IPS-20b (cell line): ENCODE results near the gene SKAP1.

Experiments used
- H3K27ac ChIP-seq: one replicate; pipeline ENCODE4 v1.5.1; 2013; ENCODE audit warnings: low read length
- H3K27me3 ChIP-seq: 2 replicates; pipeline ENCODE4 v1.6.1; 2013; ENCODE audit warnings: mild to moderate bottlenecking, low read length, inconsistent platforms; ENCODE audit not compliant: insufficient read depth
- H3K36me3 ChIP-seq: 2 replicates; pipeline ENCODE4 v1.6.1; 2013; ENCODE audit warnings: low read depth, mild to moderate bottlenecking, inconsistent platforms, low read length, moderate library complexity; ENCODE audit not compliant: insufficient read depth
- H3K4me1 ChIP-seq: 2 replicates; pipeline ENCODE4 v1.6.1; 2013; ENCODE audit warnings: mild to moderate bottlenecking, control low read depth, inconsistent platforms, low read length, moderate library complexity; ENCODE audit not compliant: insufficient read depth
- H3K4me3 ChIP-seq: 2 replicates; pipeline ENCODE4 v1.5.1; 2013; ENCODE audit warnings: mild to moderate bottlenecking, low read length, inconsistent platforms
- H3K9ac ChIP-seq: 2 replicates; pipeline ENCODE4 v1.6.1; 2013; ENCODE audit warnings: low read depth, mild to moderate bottlenecking, inconsistent platforms, low read length, moderate library complexity
- H3K9me3 ChIP-seq: 2 replicates; pipeline ENCODE4 v1.6.1; 2013; ENCODE audit warnings: mild to moderate bottlenecking, low read depth, low read length, inconsistent platforms; ENCODE audit not compliant: insufficient read depth

Gene SKAP1

GRCh38 chr17:48409607-48410006 is 20.4 kb downstream of the SKAP1 start:
- no peaks in the 10 kb centered on the region; the same call in 1 of the 2 replicates for H3K27me3 ChIP-seq

GRCh38 chr17:48406936-48407567 is 23.0 kb downstream of the SKAP1 start:
- no peak overlapping the region for H3K9ac ChIP-seq
- no peaks in the 10 kb centered on the region for H3K9me3 ChIP-seq
- H3K27me3 ChIP-seq: no peaks in the 10 kb centered on the region

More at GRCh38 chr17:48409607-48410006, 20.4 kb downstream of the SKAP1 start:
- H3K9me3 ChIP-seq: no peaks in the 10 kb centered on the region
- no peak overlapping the region for H3K27ac ChIP-seq
- H3K36me3 ChIP-seq: no peaks in the 10 kb centered on the region
- H3K4me1 ChIP-seq: no peaks in the 10 kb centered on the region
- H3K4me3 ChIP-seq: no peak overlapping the region
- H3K9ac ChIP-seq: no peak overlapping the region

GRCh38 chr17:48394821-48395220 is 35.2 kb downstream of the SKAP1 start:
- Histone ChIP-seq H3K9me3 (no peaks in the 10 kb centered on the region), H3K27ac (no peak overlapping the region), H3K36me3 (no peaks in the 10 kb centered on the region), H3K4me3 (no peak overlapping the region), H3K4me1 (no peaks in the 10 kb centered on the region), H3K27me3 (no peaks in the 10 kb centered on the region), H3K9ac (no peak overlapping the region)

More at GRCh38 chr17:48406936-48407567, 23.0 kb downstream of the SKAP1 start:
- H3K27ac ChIP-seq: no peak overlapping the region
- H3K4me3 ChIP-seq: no peak overlapping the region
- no peaks in the 10 kb centered on the region for H3K36me3 ChIP-seq
- H3K4me1 ChIP-seq: no peaks in the 10 kb centered on the region

GRCh38 chr17:48393283-48393682 is 36.7 kb downstream of the SKAP1 start:
- Histone ChIP-seq H3K4me3 (no peak overlapping the region), H3K27me3 (no peaks in the 10 kb centered on the region), H3K27ac (no peak overlapping the region), H3K9me3 (no peaks in the 10 kb centered on the region), H3K36me3 (no peaks in the 10 kb centered on the region), H3K9ac (no peak overlapping the region), H3K4me1 (no peaks in the 10 kb centered on the region)

- Histone ChIP-seq H3K9ac (no peak overlapping the region), H3K4me1 (no peaks in the 10 kb centered on the region), H3K36me3 (no peaks in the 10 kb centered on the region), H3K27ac (no peak overlapping the region), H3K4me3 (no peak overlapping the region), H3K27me3 (no peaks in the 10 kb centered on the region), H3K9me3 (no peaks in the 10 kb centered on the region)
Measured at GRCh38 chr17:48392857-48393256, 37.2 kb downstream of the SKAP1 start.

- Histone ChIP-seq H3K27me3 (no peaks in the 10 kb centered on the region), H3K27ac (no peak overlapping the region), H3K4me3 (no peak overlapping the region), H3K4me1 (no peaks in the 10 kb centered on the region), H3K9ac (no peak overlapping the region), H3K9me3 (no peaks in the 10 kb centered on the region), H3K36me3 (no peaks in the 10 kb centered on the region)
Measured at GRCh38 chr17:48391444-48391843, 38.6 kb downstream of the SKAP1 start.

GRCh38 chr17:48389903-48390302 is 40.1 kb downstream of the SKAP1 start:
- Histone ChIP-seq H3K36me3 (no peaks in the 10 kb centered on the region), H3K9me3 (no peaks in the 10 kb centered on the region), H3K4me3 (no peak overlapping the region), H3K27ac (no peak overlapping the region), H3K9ac (no peak overlapping the region), H3K27me3 (peaks cover 8% of the 10 kb centered on the region; the same call in 1 of the 2 replicates), H3K4me1 (no peaks in the 10 kb centered on the region)

- no peaks in the 10 kb centered on the region for H3K9me3 ChIP-seq
- no peak overlapping the region for H3K4me3 ChIP-seq
- H3K36me3 ChIP-seq: no peaks in the 10 kb centered on the region
- H3K4me1 ChIP-seq: no peaks in the 10 kb centered on the region
- peaks cover 15% of the 10 kb centered on the region; the same call in 1 of the 2 replicates for H3K27me3 ChIP-seq
- H3K9ac ChIP-seq: no peak overlapping the region
- no peak overlapping the region for H3K27ac ChIP-seq
Measured at GRCh38 chr17:48388955-48389743, 40.9 kb downstream of the SKAP1 start.

- no peak overlapping the region for H3K9ac ChIP-seq
- no peaks in the 10 kb centered on the region for H3K36me3 ChIP-seq
- peaks cover 16% of the 10 kb centered on the region; the same call in 1 of the 2 replicates for H3K27me3 ChIP-seq
- no peaks in the 10 kb centered on the region for H3K4me1 ChIP-seq
- no peak overlapping the region for H3K27ac ChIP-seq
- no peaks in the 10 kb centered on the region for H3K9me3 ChIP-seq
- H3K4me3 ChIP-seq: no peak overlapping the region
Measured at GRCh38 chr17:48386826-48387225, 43.2 kb downstream of the SKAP1 start.

GRCh38 chr17:48385319-48385718 is 44.7 kb downstream of the SKAP1 start:
- Histone ChIP-seq H3K27me3 (peaks cover 22% of the 10 kb centered on the region; the same call in 1 of the 2 replicates), H3K27ac (no peak overlapping the region), H3K9me3 (no peaks in the 10 kb centered on the region), H3K4me3 (no peak overlapping the region), H3K4me1 (no peaks in the 10 kb centered on the region), H3K36me3 (no peaks in the 10 kb centered on the region), H3K9ac (no peak overlapping the region)

GRCh38 chr17:48384164-48384563 is 45.9 kb downstream of the SKAP1 start:
- no peaks in the 10 kb centered on the region for H3K36me3 ChIP-seq
- no peak overlapping the region for H3K27ac ChIP-seq
- no peaks in the 10 kb centered on the region for H3K9me3 ChIP-seq
- peaks cover 22% of the 10 kb centered on the region; the same call in 1 of the 2 replicates for H3K27me3 ChIP-seq
- H3K9ac ChIP-seq: no peak overlapping the region
- no peak overlapping the region for H3K4me3 ChIP-seq
- H3K4me1 ChIP-seq: no peaks in the 10 kb centered on the region

GRCh38 chr17:48382989-48383388 is 47.0 kb downstream of the SKAP1 start:
- Histone ChIP-seq H3K27ac (no peak overlapping the region), H3K9me3 (no peaks in the 10 kb centered on the region), H3K4me3 (no peak overlapping the region), H3K4me1 (no peaks in the 10 kb centered on the region), H3K27me3 (peaks cover 30% of the 10 kb centered on the region; the same call in 1 of the 2 replicates), H3K36me3 (no peaks in the 10 kb centered on the region), H3K9ac (no peak overlapping the region)
